GM12878 (cell line): ENCODE measurements around the gene MYO3A. TPM values are rescaled to one million over a fixed set of nuclear protein-coding genes. Genes with fewer than 3 reads are reported as not detected.

Experiments
- ATAC-seq: fragments of 200-7000 bp; cut with Tn5 transposase; 3 replicates; pipeline ENCODE4 v1.9.1; 2020; ENCODE audit warnings: mild to moderate bottlenecking, moderate library complexity
- BruUV-seq: library from RNA; stranded (reverse); fragments of 400-500 nt; replicated peaks from 2 replicates; lab custom pipeline; 2021; lab: Mats Ljungman, UMichigan
- CTCF ChIA-PET: fragments of 300-600 bp; sonication (Branson Sonifier 250); formaldehyde crosslinking; extraction: SDS; loops from one replicate; lab custom pipeline; 2021; ENCODE audit warnings: inconsistent platforms; lab: Yijun Ruan, JAX
- POLR2A ChIA-PET: fragments of 350-600 bp; formaldehyde crosslinking; extraction: SDS; loops from one replicate; lab custom pipeline; 2021; ENCODE audit warnings: inconsistent platforms; lab: Charles Lee
- RAD21 ChIA-PET: fragments of 300-600 bp; sonication (Branson Sonifier 250); formaldehyde crosslinking; loops from one replicate; lab custom pipeline; 2023; ENCODE audit warnings: antibody characterized with exemption; ENCODE audit not compliant: unreplicated experiment; lab: Charles Lee
- SMC1A ChIA-PET: fragments of 300-600 bp; sonication (Branson Sonifier 250); formaldehyde crosslinking; loops from one replicate; lab custom pipeline; 2023; ENCODE audit not compliant: unreplicated experiment, uncharacterized antibody; lab: Charles Lee
- DNase-seq: peaks from one replicate; pipeline ENCODE4 v3.0.0-alpha.2; 2011; ENCODE audit warnings: low read depth, low spot score
- FAIRE-seq: peaks from 3 replicates; lab custom pipeline; 2011; peaks lifted over from hg19 to GRCh38; lab: Jason Lieb, UNC
- H2AFZ ChIP-seq: 2 replicates; pipeline ENCODE4 v1.6.0; 2011; ENCODE audit warnings: low read depth, low read length, control low read depth; ENCODE audit not compliant: control insufficient read depth
- H3K27ac ChIP-seq: 2 replicates; pipeline ENCODE4 v1.5.1; 2011; ENCODE audit warnings: control low read depth; ENCODE audit not compliant: control insufficient read depth, insufficient read depth
- H3K27me3 ChIP-seq, 2 experiments: replicated peaks in 1 of 2; 2 replicates each; pipeline versions ENCODE4 v1.6.0 to v1.6.1; 2011; ENCODE audit warnings: low read length in 1 of 2; ENCODE audit not compliant: control insufficient read depth in 2 of 2, insufficient read depth in 2 of 2
- H3K36me3 ChIP-seq, 2 experiments: 2 replicates each; pipeline ENCODE4 v1.5.1; 2011; ENCODE audit warnings: low read length in 1 of 2; ENCODE audit not compliant: control insufficient read depth in 2 of 2, insufficient read depth in 2 of 2
- H3K4me1 ChIP-seq: 2 replicates; pipeline ENCODE4 v1.6.1; 2011; ENCODE audit warnings: mild to moderate bottlenecking, low read length, moderate library complexity, mixed read lengths; ENCODE audit not compliant: control insufficient read depth, insufficient read depth
- H3K4me2 ChIP-seq: 2 replicates; pipeline ENCODE4 v1.6.0; 2011; ENCODE audit warnings: control low read depth; ENCODE audit not compliant: control insufficient read depth, insufficient read depth
- H3K4me3 ChIP-seq: fragments of 200-600 bp; sonication (generic); 2 replicates; pipeline ENCODE4 v1.5.1; 2016
- H3K79me2 ChIP-seq: 2 replicates; pipeline ENCODE4 v1.6.0; 2011; ENCODE audit warnings: low read length; ENCODE audit not compliant: control insufficient read depth, insufficient read depth
- H3K9ac ChIP-seq: 2 replicates; pipeline ENCODE4 v1.8.0; 2011; ENCODE audit warnings: low read length, control low read depth, mixed read lengths; ENCODE audit not compliant: control insufficient read depth, insufficient read depth
- H3K9me3 ChIP-seq: replicated peaks from 3 replicates; pipeline ENCODE4 v1.5.1; 2011; ENCODE audit warnings: mild to moderate bottlenecking, low read length; ENCODE audit not compliant: control insufficient read depth, insufficient read depth
- H4K20me1 ChIP-seq: 2 replicates; pipeline ENCODE4 v1.6.0; 2011; ENCODE audit not compliant: control insufficient read depth, insufficient read depth
- BHLHE40 ChIP-seq, 2 experiments: fragments of 450-650 bp in 1 of 2; IDR thresholded peaks; 2 replicates each; pipeline ENCODE4 v1.6.1; 2011 to 2017; ENCODE audit warnings: low read depth in 2 of 2, borderline replicate concordance in 1 of 2, improper control_type of control experiment in 1 of 2, low read length in 1 of 2, mild to moderate bottlenecking in 1 of 2
- FOS ChIP-seq: IDR thresholded peaks from 3 replicates; pipeline ENCODE4 v1.6.1; 2011; ENCODE audit warnings: borderline replicate concordance; ENCODE audit not compliant: insufficient read length; ENCODE audit errors: extremely low read depth
- HDAC6 ChIP-seq: fragments of 200-600 bp; sonication (generic); IDR thresholded peaks from one replicate; pipeline ENCODE4 v1.8.0; 2017; ENCODE audit warnings: antibody characterized with exemption; ENCODE audit not compliant: unreplicated experiment
- IRF4 ChIP-seq: IDR thresholded peaks from 2 replicates; pipeline ENCODE4 v1.6.1; 2011; ENCODE audit warnings: low read depth, low read length
- NFYA ChIP-seq: IDR thresholded peaks from 2 replicates; pipeline ENCODE4 v1.6.1; 2011; ENCODE audit warnings: low read depth, mild to moderate bottlenecking, low read length, improper control_type of control experiment, borderline replicate concordance
- POLR2A ChIP-seq: IDR thresholded peaks from 2 replicates; pipeline ENCODE4 v1.6.1; 2011; ENCODE audit warnings: low read depth, mild to moderate bottlenecking, low read length
- RAD51 ChIP-seq: fragments of 450-650 bp; IDR thresholded peaks from 2 replicates; pipeline ENCODE4 v1.6.1; 2016; ENCODE audit warnings: moderate library complexity, mild to moderate bottlenecking, inconsistent platforms
- SPI1 ChIP-seq: IDR thresholded peaks from 2 replicates; pipeline ENCODE4 v1.6.1; 2011; ENCODE audit warnings: low read depth, mild to moderate bottlenecking, low read length, moderate library complexity, borderline replicate concordance; ENCODE audit not compliant: insufficient read depth
- TCF3 ChIP-seq: IDR thresholded peaks from 2 replicates; pipeline ENCODE4 v1.6.1; 2012; ENCODE audit warnings: low read depth, mild to moderate bottlenecking, low read length, borderline replicate concordance; ENCODE audit not compliant: insufficient read depth
- WRNIP1 ChIP-seq: IDR thresholded peaks from 2 replicates; pipeline ENCODE4 v1.6.1; 2011; ENCODE audit warnings: low read depth, low read length, improper control_type of control experiment, borderline replicate concordance
- YY1 ChIP-seq: IDR thresholded peaks from 2 replicates; pipeline ENCODE4 v1.6.1; 2011; ENCODE audit warnings: low read depth, mild to moderate bottlenecking, low read length
- WGBS: methylation state at CpG from one replicate; pipeline ENCODE4 v1.1.6; 2016; ENCODE audit warnings: low lambda C conversion rate; ENCODE audit not compliant: insufficient replicate concordance, insufficient coverage; ENCODE audit errors: missing lambda C conversion rate; 5-methylcytosine and 5-hydroxymethylcytosine counted together
- in situ Hi-C: fragments of 300-500 bp; cut with MboI; formaldehyde crosslinking; loops from 9 replicates; pipeline ENCODE4 v1.14.3; 2018; ENCODE audit warnings: mixed read lengths
- intact Hi-C: fragments of 100-400 bp; cut with micrococcal nuclease; formaldehyde crosslinking; loops from one replicate; pipeline ENCODE4 v1.14.2; 2022; ENCODE audit not compliant: unreplicated experiment
- polyA plus RNA-seq, 11 experiments: library from polyadenylated mRNA; depleted of rRNA in 4 of 11; unstranded in 6 of 11; stranded (reverse) in 5 of 11; fragments of >200 nt; fragmentation: Nextera tagmentation in 4 of 11; fragmentation: Illumina TruSeq in 1 of 11; extraction: Ambion mirVana in 4 of 11; extraction: Trizol in 1 of 11; gene quantifications; 1 replicate in 1 of 11; 2 replicates in 10 of 11; pipeline versions ENCODE4 v1.2.1 to v1.2.3, GENCODE V29; 2011 to 2016; ENCODE audit warnings: inconsistent platforms in 2 of 11, missing spikeins in 2 of 11, low read depth in 1 of 11
- total RNA-seq, 4 experiments: library from RNA; depleted of rRNA in 3 of 4; stranded (reverse); fragments of >200 nt in 3 of 4; fragmentation: Illumina TruSeq in 1 of 4; extraction: Trizol in 1 of 4; gene quantifications; 2 replicates each; pipeline versions ENCODE4 v1.2.1 to v1.2.3, GENCODE V29; 2013 to 2021
- TF ChIP-seq, protein P1 (sequence below): IDR thresholded peaks from 2 replicates; pipeline ENCODE4 v1.6.1; 2012; ENCODE audit warnings: low read depth, low read length, improper control_type of control experiment
- TF ChIP-seq, protein P2 (sequence below): IDR thresholded peaks from 2 replicates; pipeline ENCODE4 v1.6.1; 2011; ENCODE audit warnings: low read depth, low read length, improper control_type of control experiment, borderline replicate concordance
- TF ChIP-seq, protein P3 (sequence below), 3 experiments: IDR thresholded peaks in 2 of 3; conservative IDR thresholded peaks in 1 of 3; 2 replicates each; pipeline ENCODE4 v1.5.1; 2011; ENCODE audit warnings: low read depth in 3 of 3, low read length in 3 of 3, mild to moderate bottlenecking in 3 of 3, control low read depth in 2 of 3, moderate library complexity in 2 of 3, inconsistent platforms in 1 of 3, mixed read lengths in 1 of 3; ENCODE audit not compliant: control insufficient read depth in 2 of 3, insufficient read depth in 1 of 3; ENCODE audit errors: extremely low read depth in 1 of 3
- TF ChIP-seq, protein P4 (sequence below): fragments of 450-650 bp; IDR thresholded peaks from 2 replicates; pipeline ENCODE4 v1.6.1; 2016; ENCODE audit warnings: mild to moderate bottlenecking
- TF ChIP-seq, protein P5 (sequence below): fragments of 450-650 bp; IDR thresholded peaks from 2 replicates; pipeline ENCODE4 v1.6.1; 2016; ENCODE audit warnings: mild to moderate bottlenecking
- TF ChIP-seq, protein P6 (sequence below): IDR thresholded peaks from 2 replicates; pipeline ENCODE4 v1.6.1; 2011; ENCODE audit warnings: mild to moderate bottlenecking, low read depth, low read length, moderate library complexity; ENCODE audit not compliant: insufficient replicate concordance

The MYO3A gene
- total and polyA plus RNA-seq, 10 of the 15 experiments (the other 5 are each of a cell fraction or from before 2014, with no cell fraction given) = not detected

DNA sequence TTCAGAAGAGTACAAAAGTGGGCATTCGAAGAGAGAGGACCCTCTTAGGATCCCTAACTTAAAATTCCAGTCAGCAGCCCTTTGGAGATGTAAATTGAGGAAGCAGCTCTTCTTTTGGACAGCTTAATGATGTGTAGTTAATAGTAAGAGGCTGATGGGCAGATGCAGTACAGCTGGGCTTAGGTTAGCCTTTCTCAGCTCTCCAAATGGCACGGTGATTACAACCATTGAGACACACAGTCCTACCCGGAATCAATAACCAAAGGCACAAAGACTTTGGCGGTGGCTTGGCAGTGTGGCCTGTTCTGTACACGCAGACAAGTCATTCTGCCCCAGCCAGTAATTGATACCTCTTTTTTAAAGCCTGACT is 309.3 kb downstream of the MYO3A start:
- no TSS peak for BruUV-seq
- Histone ChIP-seq H3K4me3 (no peak overlapping the region), H2AFZ (no peak overlapping the region), H3K36me3 (no peaks in the 10 kb centered on the region), H3K4me1 (no peaks in the 10 kb centered on the region)
- intact Hi-C loops = no loop called here
- ChIA-PET CTCF (interaction anchor here (1.5 kb wide), 1 partner anchor 28 kb away, joined by 3 read pairs; no protein-coding TSS in a partner anchor), RAD21 (no interaction called here), POLR2A (no interaction called here)
- in situ Hi-C loops = no loop called here
- FAIRE-seq (no peak), DNase-seq (no peak)
- 21% methylated on average over 5 of the region's 5 CpGs for WGBS
- no peak for TF ChIP-seq FOS
- no peak for TF ChIP-seq WRNIP1
- TF ChIP-seq, protein P1, sequence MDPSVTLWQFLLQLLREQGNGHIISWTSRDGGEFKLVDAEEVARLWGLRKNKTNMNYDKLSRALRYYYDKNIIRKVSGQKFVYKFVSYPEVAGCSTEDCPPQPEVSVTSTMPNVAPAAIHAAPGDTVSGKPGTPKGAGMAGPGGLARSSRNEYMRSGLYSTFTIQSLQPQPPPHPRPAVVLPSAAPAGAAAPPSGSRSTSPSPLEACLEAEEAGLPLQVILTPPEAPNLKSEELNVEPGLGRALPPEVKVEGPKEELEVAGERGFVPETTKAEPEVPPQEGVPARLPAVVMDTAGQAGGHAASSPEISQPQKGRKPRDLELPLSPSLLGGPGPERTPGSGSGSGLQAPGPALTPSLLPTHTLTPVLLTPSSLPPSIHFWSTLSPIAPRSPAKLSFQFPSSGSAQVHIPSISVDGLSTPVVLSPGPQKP = no peak
- TF ChIP-seq SPI1 = no peak
- TF ChIP-seq, protein P2, sequence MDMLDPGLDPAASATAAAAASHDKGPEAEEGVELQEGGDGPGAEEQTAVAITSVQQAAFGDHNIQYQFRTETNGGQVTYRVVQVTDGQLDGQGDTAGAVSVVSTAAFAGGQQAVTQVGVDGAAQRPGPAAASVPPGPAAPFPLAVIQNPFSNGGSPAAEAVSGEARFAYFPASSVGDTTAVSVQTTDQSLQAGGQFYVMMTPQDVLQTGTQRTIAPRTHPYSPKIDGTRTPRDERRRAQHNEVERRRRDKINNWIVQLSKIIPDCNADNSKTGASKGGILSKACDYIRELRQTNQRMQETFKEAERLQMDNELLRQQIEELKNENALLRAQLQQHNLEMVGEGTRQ = no peak
- TF ChIP-seq HDAC6 = no peak
- no peak for TF ChIP-seq RAD51
- TF ChIP-seq YY1 = no peak
- TF ChIP-seq IRF4 = no peak
- TF ChIP-seq, protein P3, sequence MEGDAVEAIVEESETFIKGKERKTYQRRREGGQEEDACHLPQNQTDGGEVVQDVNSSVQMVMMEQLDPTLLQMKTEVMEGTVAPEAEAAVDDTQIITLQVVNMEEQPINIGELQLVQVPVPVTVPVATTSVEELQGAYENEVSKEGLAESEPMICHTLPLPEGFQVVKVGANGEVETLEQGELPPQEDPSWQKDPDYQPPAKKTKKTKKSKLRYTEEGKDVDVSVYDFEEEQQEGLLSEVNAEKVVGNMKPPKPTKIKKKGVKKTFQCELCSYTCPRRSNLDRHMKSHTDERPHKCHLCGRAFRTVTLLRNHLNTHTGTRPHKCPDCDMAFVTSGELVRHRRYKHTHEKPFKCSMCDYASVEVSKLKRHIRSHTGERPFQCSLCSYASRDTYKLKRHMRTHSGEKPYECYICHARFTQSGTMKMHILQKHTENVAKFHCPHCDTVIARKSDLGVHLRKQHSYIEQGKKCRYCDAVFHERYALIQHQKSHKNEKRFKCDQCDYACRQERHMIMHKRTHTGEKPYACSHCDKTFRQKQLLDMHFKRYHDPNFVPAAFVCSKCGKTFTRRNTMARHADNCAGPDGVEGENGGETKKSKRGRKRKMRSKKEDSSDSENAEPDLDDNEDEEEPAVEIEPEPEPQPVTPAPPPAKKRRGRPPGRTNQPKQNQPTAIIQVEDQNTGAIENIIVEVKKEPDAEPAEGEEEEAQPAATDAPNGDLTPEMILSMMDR (IDR thresholded peaks at IDR 0.05 in 2 of 3, conservative IDR thresholded peaks at IDR 0.05 in 1 of 3; ENCODE audit: control insufficient read depth in 2 of 3, extremely low read depth in 1 of 3, insufficient read depth in 1 of 3, low read depth in 3 of 3, low read length in 3 of 3) = no peak
- TF ChIP-seq, protein P4, sequence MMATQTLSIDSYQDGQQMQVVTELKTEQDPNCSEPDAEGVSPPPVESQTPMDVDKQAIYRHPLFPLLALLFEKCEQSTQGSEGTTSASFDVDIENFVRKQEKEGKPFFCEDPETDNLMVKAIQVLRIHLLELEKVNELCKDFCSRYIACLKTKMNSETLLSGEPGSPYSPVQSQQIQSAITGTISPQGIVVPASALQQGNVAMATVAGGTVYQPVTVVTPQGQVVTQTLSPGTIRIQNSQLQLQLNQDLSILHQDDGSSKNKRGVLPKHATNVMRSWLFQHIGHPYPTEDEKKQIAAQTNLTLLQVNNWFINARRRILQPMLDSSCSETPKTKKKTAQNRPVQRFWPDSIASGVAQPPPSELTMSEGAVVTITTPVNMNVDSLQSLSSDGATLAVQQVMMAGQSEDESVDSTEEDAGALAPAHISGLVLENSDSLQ = no peak
- TF ChIP-seq, protein P5, sequence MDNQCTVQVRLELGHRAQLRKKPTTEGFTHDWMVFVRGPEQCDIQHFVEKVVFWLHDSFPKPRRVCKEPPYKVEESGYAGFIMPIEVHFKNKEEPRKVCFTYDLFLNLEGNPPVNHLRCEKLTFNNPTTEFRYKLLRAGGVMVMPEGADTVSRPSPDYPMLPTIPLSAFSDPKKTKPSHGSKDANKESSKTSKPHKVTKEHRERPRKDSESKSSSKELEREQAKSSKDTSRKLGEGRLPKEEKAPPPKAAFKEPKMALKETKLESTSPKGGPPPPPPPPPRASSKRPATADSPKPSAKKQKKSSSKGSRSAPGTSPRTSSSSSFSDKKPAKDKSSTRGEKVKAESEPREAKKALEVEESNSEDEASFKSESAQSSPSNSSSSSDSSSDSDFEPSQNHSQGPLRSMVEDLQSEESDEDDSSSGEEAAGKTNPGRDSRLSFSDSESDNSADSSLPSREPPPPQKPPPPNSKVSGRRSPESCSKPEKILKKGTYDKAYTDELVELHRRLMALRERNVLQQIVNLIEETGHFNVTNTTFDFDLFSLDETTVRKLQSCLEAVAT = no peak
- TF ChIP-seq TCF3 = no peak
- TF ChIP-seq BHLHE40 (IDR thresholded peaks at IDR 0.05; ENCODE audit: borderline replicate concordance in 1 of 2, low read depth in 2 of 2, low read length in 1 of 2) = no peak
- TF ChIP-seq, protein P6, sequence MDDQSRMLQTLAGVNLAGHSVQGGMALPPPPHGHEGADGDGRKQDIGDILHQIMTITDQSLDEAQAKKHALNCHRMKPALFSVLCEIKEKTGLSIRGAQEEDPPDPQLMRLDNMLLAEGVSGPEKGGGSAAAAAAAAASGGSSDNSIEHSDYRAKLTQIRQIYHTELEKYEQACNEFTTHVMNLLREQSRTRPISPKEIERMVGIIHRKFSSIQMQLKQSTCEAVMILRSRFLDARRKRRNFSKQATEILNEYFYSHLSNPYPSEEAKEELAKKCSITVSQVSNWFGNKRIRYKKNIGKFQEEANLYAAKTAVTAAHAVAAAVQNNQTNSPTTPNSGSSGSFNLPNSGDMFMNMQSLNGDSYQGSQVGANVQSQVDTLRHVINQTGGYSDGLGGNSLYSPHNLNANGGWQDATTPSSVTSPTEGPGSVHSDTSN = no peak
- TF ChIP-seq POLR2A = no peak
- TF ChIP-seq NFYA = no peak
- TF ChIP-seq, all 136 proteins: peak for 0
- no peak overlapping the region for H3K27ac ChIP-seq
- SMC1A ChIA-PET = interaction anchor here (1.1 kb wide), 1 partner anchor 28 kb away, joined by 3 read pairs; no protein-coding TSS in a partner anchor
- H3K4me2 ChIP-seq = no peak overlapping the region
- ATAC-seq = no peak
- no peaks in the 10 kb centered on the region for H4K20me1 ChIP-seq
- H3K9ac ChIP-seq = no peak overlapping the region
- H3K79me2 ChIP-seq = no peaks in the 10 kb centered on the region
- H3K27me3 ChIP-seq = no peaks in the 10 kb centered on the region
- H3K9me3 ChIP-seq = no peaks in the 10 kb centered on the region
